ENCODE results near the gene CLCA1. TPM values are rescaled to one million over a fixed set of nuclear protein-coding genes. Genes with fewer than 3 reads are reported as not detected.

CLCA1 gene
- total RNA-seq, 1 donor from 2014 or later = not detected

DNA sequence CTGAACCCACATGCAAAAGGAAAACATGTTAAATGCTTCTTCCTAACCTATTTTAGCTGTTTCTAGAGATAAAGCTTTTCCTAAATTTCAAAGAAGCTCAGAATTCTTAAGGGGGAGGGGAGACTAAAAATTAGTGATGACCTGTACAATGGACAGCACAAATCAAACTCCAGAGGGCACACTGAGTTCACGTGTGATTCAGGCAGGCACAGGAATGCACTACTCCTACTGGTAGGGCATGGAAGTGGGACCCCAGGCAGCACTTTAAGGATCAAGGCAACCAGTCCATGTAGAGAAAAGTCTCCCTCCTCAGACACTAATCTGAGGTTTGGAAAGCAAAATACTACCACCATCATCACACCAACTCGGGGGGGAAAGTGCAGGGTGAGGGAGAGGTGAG is 46.9 kb downstream of the CLCA1 start:
- Mint-ChIP-seq H3K4me3 (ENCODE audit: unreplicated experiment) (no peak overlapping the region), H3K4me1 (ENCODE audit: low read depth, unreplicated experiment) (peaks cover 6% of the 10 kb centered on the region), H3K36me3 (ENCODE audit: low read depth, unreplicated experiment) (no peaks in the 10 kb centered on the region), H3K27ac (ENCODE audit: unreplicated experiment) (no peak overlapping the region), H3K27me3 (ENCODE audit: low read depth, unreplicated experiment) (no peaks in the 10 kb centered on the region), H3K9me3 (ENCODE audit: unreplicated experiment) (peaks cover 4% of the 10 kb centered on the region)
- Histone ChIP-seq H3K27me3 (ENCODE audit: insufficient read depth, low read length) (no peaks in the 10 kb centered on the region), H4K20me1 (ENCODE audit: insufficient read depth, low read length) (no peaks in the 10 kb centered on the region), H3K79me2 (ENCODE audit: insufficient read depth, low read length) (no peaks in the 10 kb centered on the region), H3K27ac (ENCODE audit: low read depth, low read length) (no peak overlapping the region), H3K4me2 (ENCODE audit: low read length) (no peak overlapping the region), H3K4me1 (ENCODE audit: insufficient read depth, low read length) (no peaks in the 10 kb centered on the region), H3K9ac (ENCODE audit: low read length) (no peak overlapping the region), H3K4me3 (ENCODE audit: insufficient read depth, low read depth, low read length) (no peak overlapping the region), H3K36me3 (ENCODE audit: insufficient read depth, low read length) (no peaks in the 10 kb centered on the region), H2AFZ (ENCODE audit: low read depth, low read length) (no peak overlapping the region), H3K9me3 (ENCODE audit: insufficient read depth, low read depth, low read length) (no peaks in the 10 kb centered on the region)
- DNase-seq (ENCODE audit: low read depth) (no peak), FAIRE-seq (no peak)
- TF ChIP-seq, protein P1, sequence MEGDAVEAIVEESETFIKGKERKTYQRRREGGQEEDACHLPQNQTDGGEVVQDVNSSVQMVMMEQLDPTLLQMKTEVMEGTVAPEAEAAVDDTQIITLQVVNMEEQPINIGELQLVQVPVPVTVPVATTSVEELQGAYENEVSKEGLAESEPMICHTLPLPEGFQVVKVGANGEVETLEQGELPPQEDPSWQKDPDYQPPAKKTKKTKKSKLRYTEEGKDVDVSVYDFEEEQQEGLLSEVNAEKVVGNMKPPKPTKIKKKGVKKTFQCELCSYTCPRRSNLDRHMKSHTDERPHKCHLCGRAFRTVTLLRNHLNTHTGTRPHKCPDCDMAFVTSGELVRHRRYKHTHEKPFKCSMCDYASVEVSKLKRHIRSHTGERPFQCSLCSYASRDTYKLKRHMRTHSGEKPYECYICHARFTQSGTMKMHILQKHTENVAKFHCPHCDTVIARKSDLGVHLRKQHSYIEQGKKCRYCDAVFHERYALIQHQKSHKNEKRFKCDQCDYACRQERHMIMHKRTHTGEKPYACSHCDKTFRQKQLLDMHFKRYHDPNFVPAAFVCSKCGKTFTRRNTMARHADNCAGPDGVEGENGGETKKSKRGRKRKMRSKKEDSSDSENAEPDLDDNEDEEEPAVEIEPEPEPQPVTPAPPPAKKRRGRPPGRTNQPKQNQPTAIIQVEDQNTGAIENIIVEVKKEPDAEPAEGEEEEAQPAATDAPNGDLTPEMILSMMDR (IDR thresholded peaks at IDR 0.05; ENCODE audit: insufficient read depth, low read depth, low read length) = peak; percentile 13
- TF ChIP-seq EZH2 (IDR thresholded peaks at IDR 0.05; ENCODE audit: insufficient read depth, low read length) = no peak

DNA sequence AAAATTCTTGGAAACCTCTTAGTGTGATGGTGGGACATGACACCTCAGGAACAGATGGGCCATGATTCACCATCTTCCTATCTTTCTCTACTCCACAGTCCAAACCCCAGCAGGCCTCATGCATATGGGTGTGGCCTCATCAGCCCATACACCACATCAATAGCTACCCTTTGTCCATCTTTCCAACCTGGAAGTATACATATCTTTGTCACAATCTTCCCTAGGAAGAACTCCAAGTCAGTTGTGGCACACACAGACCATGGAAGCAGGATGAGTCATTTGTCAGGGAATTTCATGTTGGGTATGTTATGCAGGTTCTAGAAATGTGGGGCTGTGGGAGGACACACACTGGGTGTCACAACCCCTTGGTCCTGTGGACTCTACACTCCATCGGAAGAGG is 47.6 kb downstream of the CLCA1 start:
- H3K4me2 ChIP-seq (ENCODE audit: low read length) = no peak overlapping the region
- no peaks in the 10 kb centered on the region for H3K36me3 Mint-ChIP-seq (ENCODE audit: low read depth, unreplicated experiment)
- peaks cover 6% of the 10 kb centered on the region for H3K4me1 Mint-ChIP-seq (ENCODE audit: low read depth, unreplicated experiment)
- H3K27me3 ChIP-seq (ENCODE audit: insufficient read depth, low read length) = no peaks in the 10 kb centered on the region
- no peak overlapping the region for H3K4me3 ChIP-seq (ENCODE audit: insufficient read depth, low read depth, low read length)
- DNase-seq (ENCODE audit: low read depth) (no peak), FAIRE-seq (no peak)
- H3K79me2 ChIP-seq (ENCODE audit: insufficient read depth, low read length) = no peaks in the 10 kb centered on the region
- no peak overlapping the region for H3K27ac ChIP-seq (ENCODE audit: low read depth, low read length)
- no peaks in the 10 kb centered on the region for H4K20me1 ChIP-seq (ENCODE audit: insufficient read depth, low read length)
- no peaks in the 10 kb centered on the region for H3K4me1 ChIP-seq (ENCODE audit: insufficient read depth, low read length)
- H3K27me3 Mint-ChIP-seq (ENCODE audit: low read depth, unreplicated experiment) = no peaks in the 10 kb centered on the region
- peaks cover 4% of the 10 kb centered on the region for H3K9me3 Mint-ChIP-seq (ENCODE audit: unreplicated experiment)
- no peak overlapping the region for H3K4me3 Mint-ChIP-seq (ENCODE audit: unreplicated experiment)
- no peak for TF ChIP-seq EZH2 (IDR thresholded peaks at IDR 0.05; ENCODE audit: insufficient read depth, low read length)
- TF ChIP-seq, protein P1 (IDR thresholded peaks at IDR 0.05; ENCODE audit: insufficient read depth, low read depth, low read length) = no peak
- no peak overlapping the region for H3K27ac Mint-ChIP-seq (ENCODE audit: unreplicated experiment)
- H2AFZ ChIP-seq (ENCODE audit: low read depth, low read length) = no peak overlapping the region
- H3K9me3 ChIP-seq (ENCODE audit: insufficient read depth, low read depth, low read length) = no peaks in the 10 kb centered on the region
- no peak overlapping the region for H3K9ac ChIP-seq (ENCODE audit: low read length)
- no peaks in the 10 kb centered on the region for H3K36me3 ChIP-seq (ENCODE audit: insufficient read depth, low read length)

DNA sequence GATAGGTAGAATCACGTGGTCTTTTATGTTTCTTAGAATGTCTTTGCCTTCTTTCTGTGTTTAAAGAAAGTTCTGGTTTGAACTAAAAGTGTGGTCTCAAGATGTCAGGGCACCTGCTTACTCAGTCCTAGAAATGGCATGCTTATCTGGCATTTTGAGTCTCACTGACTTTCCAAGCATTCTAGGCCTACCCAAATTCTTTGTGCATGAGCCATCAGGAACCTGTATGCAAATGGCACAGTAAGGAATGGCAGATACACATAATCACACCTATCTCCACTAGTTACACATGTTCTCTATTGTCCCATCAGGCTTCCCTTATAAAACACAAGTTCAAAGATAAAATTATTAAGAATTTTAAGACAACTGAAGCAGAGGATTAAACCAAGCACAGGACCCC is 48.6 kb downstream of the CLCA1 start:
- no peak for FAIRE-seq
- Mint-ChIP-seq H3K27me3 (ENCODE audit: low read depth, unreplicated experiment) (no peaks in the 10 kb centered on the region), H3K4me1 (ENCODE audit: low read depth, unreplicated experiment) (peaks cover 6% of the 10 kb centered on the region), H3K9me3 (ENCODE audit: unreplicated experiment) (peaks cover 4% of the 10 kb centered on the region), H3K36me3 (ENCODE audit: low read depth, unreplicated experiment) (no peaks in the 10 kb centered on the region), H3K4me3 (ENCODE audit: unreplicated experiment) (no peak overlapping the region), H3K27ac (ENCODE audit: unreplicated experiment) (no peak overlapping the region)
- no peak overlapping the region for H3K27ac ChIP-seq (ENCODE audit: low read depth, low read length)
- no peaks in the 10 kb centered on the region for H3K4me1 ChIP-seq (ENCODE audit: insufficient read depth, low read length)
- DNase-seq (ENCODE audit: low read depth) = no peak
- H2AFZ ChIP-seq (ENCODE audit: low read depth, low read length) = no peak overlapping the region
- no peak overlapping the region for H3K4me2 ChIP-seq (ENCODE audit: low read length)
- H4K20me1 ChIP-seq (ENCODE audit: insufficient read depth, low read length) = no peaks in the 10 kb centered on the region
- H3K79me2 ChIP-seq (ENCODE audit: insufficient read depth, low read length) = no peaks in the 10 kb centered on the region
- H3K36me3 ChIP-seq (ENCODE audit: insufficient read depth, low read length) = no peaks in the 10 kb centered on the region
- H3K9ac ChIP-seq (ENCODE audit: low read length) = no peak overlapping the region
- no peaks in the 10 kb centered on the region for H3K9me3 ChIP-seq (ENCODE audit: insufficient read depth, low read depth, low read length)
- TF ChIP-seq, protein P1 (IDR thresholded peaks at IDR 0.05; ENCODE audit: insufficient read depth, low read depth, low read length) = no peak
- no peak for TF ChIP-seq EZH2 (IDR thresholded peaks at IDR 0.05; ENCODE audit: insufficient read depth, low read length)
- no peak overlapping the region for H3K4me3 ChIP-seq (ENCODE audit: insufficient read depth, low read depth, low read length)
- no peaks in the 10 kb centered on the region for H3K27me3 ChIP-seq (ENCODE audit: insufficient read depth, low read length)

All from astrocyte (in vitro differentiated cells and primary cell).